Measurements from ENCODE around the gene PLP2.
"Not testable (repeated sequence)": the region's sequence is repeated elsewhere in the genome, so short reads cannot be mapped to it uniquely, and the experiment has no call there.

Gene PLP2, protein sequence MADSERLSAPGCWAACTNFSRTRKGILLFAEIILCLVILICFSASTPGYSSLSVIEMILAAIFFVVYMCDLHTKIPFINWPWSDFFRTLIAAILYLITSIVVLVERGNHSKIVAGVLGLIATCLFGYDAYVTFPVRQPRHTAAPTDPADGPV

GRCh38 chrX:49171752-49172279, at the start of gene PLP2:
TSS of gene PLP2 (plus strand) at chrX:49171898. CDS start at chrX:49172001, 103 bp downstream.
- peak; percentile 85 for DNase-seq

- DNase-seq: no peak
Measured at GRCh38 chrX:49122499-49122898, 49.2 kb upstream of the PLP2 start.

GRCh38 chrX:49127742-49128258, 43.9 kb upstream of the PLP2 start:
- not testable (repeated sequence) for DNase-seq

GRCh38 chrX:49129427-49129826, 42.3 kb upstream of the PLP2 start:
- no peak for DNase-seq

- not testable (repeated sequence) for DNase-seq
Measured at GRCh38 chrX:49132275-49132674, 39.4 kb upstream of the PLP2 start.

GRCh38 chrX:49133759-49134158, 37.9 kb upstream of the PLP2 start:
- DNase-seq: no peak

- no peak for DNase-seq
Measured at GRCh38 chrX:49137492-49137891, 34.2 kb upstream of the PLP2 start.

DNA sequence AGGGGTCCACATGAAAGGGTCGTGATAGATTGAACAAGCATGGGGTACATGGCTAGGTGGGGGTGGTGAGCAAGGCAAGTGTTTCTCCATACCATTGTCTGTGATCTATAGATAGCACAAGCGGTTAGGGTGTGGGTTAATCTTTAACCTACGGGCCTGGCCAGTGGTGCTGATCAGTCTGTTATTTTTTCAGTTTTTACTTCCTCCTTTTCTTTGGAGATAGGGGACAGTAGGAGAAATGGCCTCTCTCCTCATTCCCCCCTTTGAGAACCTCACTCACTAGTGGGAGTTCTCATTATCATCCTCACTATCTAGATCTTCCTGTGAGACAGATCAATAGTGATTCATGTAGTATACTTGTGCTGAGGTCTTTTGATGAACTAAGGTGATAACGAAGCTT, 32.0 kb upstream of the PLP2 start:
- no peak for DNase-seq

GRCh38 chrX:49142264-49142663, 29.4 kb upstream of the PLP2 start:
- not testable (repeated sequence) for DNase-seq

DNA sequence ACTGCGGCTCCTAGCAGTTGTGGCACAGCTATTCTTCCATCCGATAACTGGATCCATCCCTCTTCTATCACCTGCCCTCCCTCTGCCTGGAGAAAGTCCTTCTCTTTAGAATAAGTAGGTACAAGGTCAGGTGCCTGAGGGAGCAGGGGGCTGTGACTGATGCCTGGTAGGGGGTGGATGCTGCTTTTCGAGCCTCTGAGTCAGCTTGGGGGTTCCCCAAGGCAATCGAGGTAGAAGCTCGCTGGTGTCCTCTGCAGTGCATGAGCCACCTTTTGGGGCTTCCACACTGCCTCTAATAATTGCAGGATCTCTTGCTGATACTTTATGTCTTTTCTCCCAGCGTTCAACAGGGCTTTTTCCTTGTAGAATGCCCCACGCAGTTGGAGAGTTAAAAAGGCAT, 28.5 kb upstream of the PLP2 start:
- DNase-seq: not testable (repeated sequence)

- no peak for DNase-seq
Measured at GRCh38 chrX:49147282-49147681, 24.4 kb upstream of the PLP2 start.

DNA sequence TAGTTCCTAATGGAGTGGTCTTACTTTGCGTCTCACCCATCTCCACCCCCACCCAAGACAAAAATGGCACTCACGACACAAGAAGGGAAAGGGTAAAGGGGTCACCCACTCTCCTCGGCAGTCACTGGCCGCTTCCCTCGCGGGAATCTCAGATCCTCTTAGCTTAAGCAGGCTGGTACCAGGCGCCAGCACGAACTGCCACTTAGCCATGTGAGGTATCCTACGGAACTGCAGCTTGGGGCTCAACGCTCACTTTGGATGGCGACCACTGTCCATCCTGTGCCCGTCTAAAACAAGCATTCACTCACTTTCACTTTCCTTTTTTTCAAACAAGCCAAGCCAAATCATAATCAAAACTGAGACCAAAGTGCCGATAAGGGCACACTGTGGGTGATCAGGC, 23.8 kb upstream of the PLP2 start:
- DNase-seq: no peak

GRCh38 chrX:49148390-49149100, 23.2 kb upstream of the PLP2 start:
- not testable (repeated sequence) for DNase-seq

DNA sequence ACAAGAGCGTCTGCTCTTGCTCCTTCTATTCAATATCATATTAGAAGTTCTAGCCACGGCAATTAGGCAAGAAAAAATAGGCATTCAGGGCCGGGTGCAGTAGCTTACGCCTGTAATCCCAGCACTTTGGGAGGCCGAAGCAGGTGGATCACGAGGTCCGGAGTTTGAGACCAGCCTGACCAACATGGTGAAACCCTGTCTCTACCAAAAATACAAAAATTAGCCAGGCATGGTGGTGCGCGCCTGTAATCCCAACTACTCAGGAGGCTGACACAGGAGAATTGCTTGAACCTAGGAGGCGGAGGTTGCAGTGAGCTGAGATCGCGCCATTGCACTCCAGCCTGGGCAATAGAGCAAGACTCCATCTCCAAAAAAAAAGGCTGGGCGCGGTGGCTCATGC, 22.4 kb upstream of the PLP2 start:
- DNase-seq: not testable (repeated sequence)

DNA sequence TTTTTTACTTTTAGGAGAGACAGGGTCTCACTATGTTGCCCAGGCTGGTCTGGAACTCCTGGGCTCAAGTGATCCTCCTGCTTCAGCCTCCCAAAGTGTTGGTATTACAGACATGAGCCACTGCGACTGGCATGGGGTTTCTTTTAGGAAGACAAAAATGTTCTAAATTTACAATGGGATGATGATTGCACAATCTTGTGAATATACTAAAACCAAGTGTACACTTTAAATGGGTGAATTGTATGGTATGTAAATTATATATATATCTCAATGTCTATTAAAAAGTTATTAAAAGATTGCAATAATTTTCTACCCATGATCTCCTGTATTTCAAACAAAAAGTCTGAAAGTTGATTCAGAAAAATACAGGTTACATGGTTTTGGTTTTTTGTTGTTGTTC, 18.2 kb upstream of the PLP2 start:
- DNase-seq: no peak

- no peak for DNase-seq
Measured at GRCh38 chrX:49155243-49155899, 16.3 kb upstream of the PLP2 start.

DNA sequence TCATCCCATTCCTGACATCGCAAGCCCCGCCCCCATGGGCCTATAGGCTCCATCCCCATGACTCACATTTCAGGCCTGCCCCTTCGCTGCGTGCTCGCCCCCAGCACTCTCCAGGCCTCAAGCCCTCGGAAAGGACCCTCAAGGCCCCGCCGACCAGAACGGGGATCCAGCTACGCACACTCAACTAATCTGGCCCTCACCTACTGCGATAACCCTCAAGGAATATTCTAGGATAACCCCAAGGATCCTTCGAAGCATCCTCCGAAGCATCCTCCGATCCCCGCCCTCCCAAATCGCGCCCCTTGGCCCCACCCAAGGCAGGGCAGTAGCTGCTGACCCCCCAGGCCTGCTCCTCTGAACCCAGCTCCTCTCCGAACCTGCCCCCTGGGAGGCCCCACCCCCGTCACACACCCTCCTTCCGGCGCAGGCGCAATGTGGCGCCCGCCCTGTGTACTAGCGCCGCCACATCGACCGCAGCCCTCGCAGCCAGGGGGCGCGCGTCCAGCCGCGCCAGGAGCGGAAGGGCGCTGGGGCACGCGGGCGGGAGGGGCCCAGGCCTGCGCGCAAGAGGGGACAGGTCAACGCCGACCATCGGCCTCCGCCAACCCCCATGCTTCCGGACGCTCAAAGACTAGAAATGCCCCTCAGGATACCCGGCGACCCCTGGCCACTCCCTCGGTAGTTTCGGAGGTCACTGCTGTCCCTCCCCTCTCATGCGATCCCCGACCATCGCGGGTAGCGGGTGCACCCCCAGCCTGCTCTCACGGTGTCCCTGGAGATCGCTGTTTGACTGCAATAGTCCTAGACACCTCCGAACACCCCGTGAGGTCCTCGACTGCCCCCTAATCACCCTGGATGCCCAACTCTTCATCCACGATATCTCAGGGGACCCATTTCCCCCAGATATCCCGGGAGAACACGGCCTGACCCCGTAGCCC, 15.5 kb upstream of the PLP2 start:
- DNase-seq: peak; percentile 90

- DNase-seq: no peak
Measured at GRCh38 chrX:49157194-49157593, 14.5 kb upstream of the PLP2 start.

DNA sequence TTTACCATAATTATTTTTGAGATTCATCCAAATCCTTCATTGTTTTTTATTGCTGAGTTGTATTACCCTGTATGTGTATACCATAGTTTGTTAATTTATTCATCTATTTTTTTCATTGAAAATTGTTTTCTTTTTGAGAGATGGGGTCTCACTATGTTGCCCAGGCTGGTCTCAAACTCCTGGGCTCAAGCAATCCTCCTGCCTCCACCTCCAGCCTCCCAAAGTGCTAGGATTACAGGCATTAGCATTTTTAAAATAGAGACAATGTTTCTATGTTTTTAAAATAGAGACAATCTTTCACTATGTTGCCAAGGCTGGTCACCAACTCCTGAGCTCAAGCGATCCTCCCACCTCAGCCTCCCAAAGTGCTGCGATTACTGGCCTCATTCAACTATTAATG, 10.8 kb upstream of the PLP2 start:
- DNase-seq: no peak

GRCh38 chrX:49161632-49162031, 10.1 kb upstream of the PLP2 start:
- no peak for DNase-seq

- DNase-seq: no peak
Measured at GRCh38 chrX:49162620-49163019, 9.1 kb upstream of the PLP2 start, which contains the start of gene MAGIX. TSS of gene MAGIX (plus strand) at chrX:49162758. CDS start at chrX:49162890, 132 bp downstream.

Measured in activated CD8-positive, alpha-beta memory T cell treated with anti-CD3 and anti-CD28 coated beads for 24 hours (primary cell).